Muscle layer of duodenum (tissue), 2 donors: ENCODE data around the gene HAUS2.
A peak's percentile ranks its signal among the peaks of the same experiment; 100 is the strongest.
"Not testable (repeated sequence)": the region's sequence is repeated elsewhere in the genome, so short reads cannot be mapped to it uniquely, and the experiment has no call there.

Experiments used
- H3K27ac ChIP-seq: one replicate; pipeline ENCODE4 v1.7.0; 2013; ENCODE audit warnings: mild to moderate bottlenecking, low read length
- H3K27me3 ChIP-seq: one replicate; pipeline ENCODE4 v1.7.0; 2013; ENCODE audit warnings: low read depth, mild to moderate bottlenecking, control low read depth, low read length
- H3K36me3 ChIP-seq, 2 donors: one replicate each; pipeline ENCODE4 v1.7.0; 2013; ENCODE audit warnings: low read length in 2 of 2, control low read depth in 1 of 2, mild to moderate bottlenecking in 1 of 2; ENCODE audit not compliant: insufficient read depth in 2 of 2, control insufficient read depth in 1 of 2
- H3K4me1 ChIP-seq, 2 donors: one replicate each; pipeline ENCODE4 v1.7.0; 2013; ENCODE audit warnings: low read length in 2 of 2, mild to moderate bottlenecking in 2 of 2, control low read depth in 1 of 2, moderate library complexity in 1 of 2; ENCODE audit not compliant: insufficient read depth in 2 of 2, control insufficient read depth in 1 of 2
- H3K4me3 ChIP-seq, 2 donors: one replicate each; pipeline ENCODE4 v1.7.0; 2013; ENCODE audit warnings: low read length in 2 of 2, low read depth in 1 of 2, mild to moderate bottlenecking in 1 of 2
- H3K9me3 ChIP-seq, 2 donors: one replicate each; pipeline ENCODE4 v1.7.0; 2013; ENCODE audit warnings: low read length in 2 of 2, control low read depth in 1 of 2, mild to moderate bottlenecking in 1 of 2; ENCODE audit not compliant: control insufficient read depth in 1 of 2
- donor health status: healthy.

Gene HAUS2

DNA sequence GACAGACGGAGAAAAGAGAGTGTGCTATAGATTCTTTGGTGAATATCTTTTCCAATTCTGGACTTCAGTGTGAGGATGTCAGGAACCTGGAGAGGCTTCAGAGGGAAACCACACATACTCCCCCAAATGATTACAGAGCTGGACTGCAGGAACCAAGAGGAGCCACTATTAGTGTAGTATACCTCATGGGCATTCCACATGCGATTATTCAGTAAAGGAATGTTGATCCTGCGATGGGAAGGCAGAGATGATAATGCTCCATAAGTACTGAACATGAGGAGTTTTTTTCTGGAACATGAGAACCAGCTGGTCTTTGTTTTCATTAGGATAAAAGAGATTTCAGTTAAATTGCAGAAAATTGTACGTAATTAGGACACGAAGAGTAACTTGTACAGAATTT, 45.5 kb downstream of the HAUS2 start:
- Histone ChIP-seq H3K4me3 (no peak overlapping the region), H3K9me3 (no peaks in the 10 kb centered on the region), H3K27me3 (no peaks in the 10 kb centered on the region), H3K36me3 (no peaks in the 10 kb centered on the region), H3K4me1 (peaks cover 8 to 44% of the 10 kb centered on the region in 2 donors), H3K27ac (peak overlapping the region; percentile 64)

DNA sequence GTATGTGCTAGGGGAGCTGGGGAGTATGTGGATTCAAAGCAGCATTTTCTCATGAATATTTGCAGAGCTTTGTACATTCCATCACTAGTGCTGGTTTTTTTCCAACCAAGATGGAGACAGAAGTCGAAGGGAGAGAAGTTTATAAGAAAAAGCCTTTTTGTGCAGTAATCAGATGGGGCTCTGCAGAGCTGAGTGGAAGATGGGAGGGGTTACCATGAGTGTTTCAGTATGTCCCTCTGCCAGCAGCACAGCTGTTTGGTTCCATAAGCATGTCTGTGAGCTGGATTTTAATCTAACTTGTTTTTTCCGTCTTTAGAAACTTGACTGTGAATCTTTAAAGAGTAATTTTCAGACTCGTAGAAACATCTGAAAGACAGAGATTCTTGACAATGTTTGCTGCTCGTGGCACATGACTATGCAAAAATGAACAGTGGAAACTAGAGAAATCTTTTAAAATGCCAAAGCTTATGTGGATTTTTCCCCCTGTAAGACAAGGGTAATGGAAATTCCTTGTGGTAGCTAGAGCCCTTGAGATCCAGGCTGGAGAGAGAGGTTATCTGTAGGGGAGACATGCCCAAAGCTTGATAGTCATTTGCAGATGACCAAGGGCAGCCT, 47.1 kb downstream of the HAUS2 start:
- Histone ChIP-seq H3K4me3 (no peak overlapping the region), H3K27me3 (no peaks in the 10 kb centered on the region), H3K36me3 (peaks cover 0 to 4% of the 10 kb centered on the region in 2 donors), H3K27ac (peak overlapping the region; percentile 25), H3K9me3 (no peaks in the 10 kb centered on the region), H3K4me1 (peaks cover 8 to 51% of the 10 kb centered on the region in 2 donors)

DNA sequence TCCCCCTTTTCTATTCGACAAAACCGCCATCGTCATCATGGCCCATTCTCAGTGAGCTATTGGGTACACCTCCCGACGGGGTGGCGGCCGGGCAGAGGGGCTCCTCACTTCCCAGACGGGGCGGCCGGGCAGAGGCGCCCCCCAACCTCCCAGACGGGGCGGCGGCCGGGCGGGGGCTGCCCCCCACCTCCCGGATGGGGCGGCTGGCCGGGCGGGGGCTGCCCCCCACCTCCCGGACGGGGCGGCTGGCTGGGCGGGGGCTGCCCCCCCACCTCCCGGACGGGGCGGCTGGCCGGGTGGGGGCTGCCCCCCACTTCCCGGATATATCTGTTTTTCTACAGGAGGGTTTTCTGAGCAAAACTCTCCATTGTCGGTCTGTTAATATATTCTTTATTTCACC, 52.7 kb downstream of the HAUS2 start:
- H3K27me3 ChIP-seq, H3K4me3 ChIP-seq, H3K9me3 ChIP-seq, H3K36me3 ChIP-seq, H3K27ac ChIP-seq: not testable (repeated sequence)
- H3K4me1 ChIP-seq = peaks cover 6 to 44% of the 10 kb centered on the region in 2 donors

GRCh38 chr15:42602501-42602900, 53.9 kb downstream of the HAUS2 start:
- Histone ChIP-seq H3K27ac (no peak overlapping the region), H3K4me1 (peaks cover 6 to 36% of the 10 kb centered on the region in 2 donors), H3K4me3 (no peak overlapping the region), H3K36me3 (peaks cover 0 to 4% of the 10 kb centered on the region in 2 donors), H3K27me3 (no peaks in the 10 kb centered on the region), H3K9me3 (no peaks in the 10 kb centered on the region)

GRCh38 chr15:42603978-42604377, 55.3 kb downstream of the HAUS2 start:
- H3K36me3 ChIP-seq = peaks cover 0 to 4% of the 10 kb centered on the region in 2 donors
- H3K4me3 ChIP-seq = no peak overlapping the region
- H3K27ac ChIP-seq = no peak overlapping the region
- no peaks in the 10 kb centered on the region for H3K9me3 ChIP-seq
- peaks cover 6 to 46% of the 10 kb centered on the region in 2 donors for H3K4me1 ChIP-seq
- no peaks in the 10 kb centered on the region for H3K27me3 ChIP-seq

DNA sequence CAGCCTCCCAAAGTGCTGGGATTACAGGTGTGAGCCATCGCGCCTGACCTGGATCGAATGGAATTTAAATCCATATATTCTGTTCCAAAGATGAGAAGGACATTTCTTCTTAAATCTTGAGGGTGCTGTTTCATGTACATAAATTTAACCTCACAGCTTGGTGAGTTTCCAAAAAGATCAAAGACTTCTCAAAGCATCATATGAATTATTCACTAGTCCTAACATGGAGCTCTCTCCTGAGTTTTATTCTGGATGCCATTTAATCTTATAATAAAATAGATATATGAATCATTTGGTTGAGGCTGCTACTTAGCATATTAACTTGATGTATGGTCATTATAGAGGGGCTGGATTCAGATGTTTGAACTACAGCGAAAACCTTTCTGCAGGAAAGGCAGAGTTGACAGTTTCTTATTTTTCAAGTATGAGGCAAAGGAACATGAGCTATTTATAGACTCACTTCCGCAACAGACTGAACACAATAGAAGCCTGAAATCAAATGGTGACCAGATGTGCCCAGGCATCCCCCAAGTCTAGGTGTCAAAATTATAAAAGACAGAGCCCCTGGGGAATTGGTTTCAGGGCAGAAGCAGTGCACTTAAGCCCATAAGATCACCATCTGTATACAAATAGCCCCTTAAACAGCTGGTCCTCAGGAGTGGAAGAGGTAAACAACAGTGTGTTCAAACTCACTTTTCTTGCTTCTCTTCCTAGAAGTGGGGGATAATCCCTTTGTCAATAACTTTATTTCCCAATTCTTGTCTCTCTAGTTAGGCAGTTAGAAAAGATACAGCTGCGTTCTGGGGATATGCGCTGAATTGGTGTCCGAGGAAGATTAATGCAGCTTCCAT, 56.5 kb downstream of the HAUS2 start:
- H3K9me3 ChIP-seq = no peaks in the 10 kb centered on the region
- H3K27ac ChIP-seq = peak overlapping the region; percentile 18
- no peaks in the 10 kb centered on the region for H3K27me3 ChIP-seq
- H3K4me1 ChIP-seq = peaks cover 6 to 42% of the 10 kb centered on the region in 2 donors
- H3K36me3 ChIP-seq = no peaks in the 10 kb centered on the region
- H3K4me3 ChIP-seq = peak overlapping the region; percentile 16 to 19

- H3K4me3 ChIP-seq = peak overlapping the region; percentile 16 to 19
- H3K9me3 ChIP-seq = no peaks in the 10 kb centered on the region
- peak overlapping the region; percentile 18 for H3K27ac ChIP-seq
- H3K4me1 ChIP-seq = peaks cover 6 to 42% of the 10 kb centered on the region in 2 donors
- no peaks in the 10 kb centered on the region for H3K27me3 ChIP-seq
- H3K36me3 ChIP-seq = no peaks in the 10 kb centered on the region
Observed at GRCh38 chr15:42605796-42606195, 57.2 kb downstream of the HAUS2 start.

DNA sequence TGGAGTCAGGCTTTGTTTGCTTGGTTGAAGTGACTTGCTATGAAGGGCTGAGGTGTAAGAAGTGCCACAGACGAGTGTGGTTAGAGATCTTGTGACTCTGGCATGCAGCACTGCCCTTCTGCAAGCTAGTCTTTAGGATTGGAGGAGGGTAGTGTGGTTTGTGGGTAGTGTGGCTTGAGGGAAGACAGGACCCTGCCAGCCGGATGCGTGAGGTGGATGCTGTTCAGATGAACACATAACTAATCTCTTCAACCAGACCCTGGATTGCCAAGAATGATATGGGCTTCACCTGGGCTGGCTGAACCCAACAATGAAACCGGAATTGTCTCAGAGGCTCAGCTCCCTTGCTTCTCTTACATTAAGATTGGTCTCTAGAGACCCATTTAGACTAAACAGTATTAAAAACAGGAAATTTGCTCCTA, 59.5 kb downstream of the HAUS2 start:
- Histone ChIP-seq H3K9me3 (no peaks in the 10 kb centered on the region), H3K4me1 (peaks cover 6 to 42% of the 10 kb centered on the region in 2 donors), H3K4me3 (no peak overlapping the region), H3K27ac (no peak overlapping the region), H3K36me3 (no peaks in the 10 kb centered on the region), H3K27me3 (no peaks in the 10 kb centered on the region)

GRCh38 chr15:42608752-42609488, 60.3 kb downstream of the HAUS2 start:
- H3K9me3 ChIP-seq = no peaks in the 10 kb centered on the region
- peaks cover 6 to 41% of the 10 kb centered on the region in 2 donors for H3K4me1 ChIP-seq

DNA sequence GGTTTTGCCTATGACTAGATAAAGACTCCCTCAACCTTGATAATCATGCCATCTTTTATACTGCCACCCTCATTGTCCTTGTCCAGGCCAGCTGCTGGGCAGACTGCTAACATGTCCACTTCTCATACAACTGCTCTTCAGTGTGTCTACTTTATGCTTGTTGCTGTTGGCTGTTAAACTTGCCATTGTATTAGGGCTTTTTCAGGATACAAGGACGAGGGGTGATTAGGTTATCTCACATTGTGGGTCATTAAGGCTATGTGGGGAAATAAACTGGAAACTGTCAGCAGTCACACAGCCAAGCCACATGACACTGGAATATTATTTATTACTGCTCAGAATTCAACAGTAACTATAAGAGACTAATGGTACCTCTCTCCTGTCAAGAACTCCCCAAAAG, 62.9 kb downstream of the HAUS2 start:
- Histone ChIP-seq H3K4me1 (peaks cover 0 to 15% of the 10 kb centered on the region in 2 donors), H3K36me3 (no peaks in the 10 kb centered on the region), H3K4me3 (no peak overlapping the region), H3K9me3 (no peaks in the 10 kb centered on the region), H3K27me3 (no peaks in the 10 kb centered on the region), H3K27ac (no peak overlapping the region)

More at GRCh38 chr15:42608752-42609488, 60.3 kb downstream of the HAUS2 start:
- no peaks in the 10 kb centered on the region for H3K36me3 ChIP-seq
- no peaks in the 10 kb centered on the region for H3K27me3 ChIP-seq
- no peak overlapping the region for H3K4me3 ChIP-seq
- no peak overlapping the region for H3K27ac ChIP-seq

GRCh38 chr15:42612367-42612912, 63.8 kb downstream of the HAUS2 start:
- Histone ChIP-seq H3K27ac (no peak overlapping the region), H3K27me3 (no peaks in the 10 kb centered on the region), H3K4me3 (no peak overlapping the region), H3K36me3 (no peaks in the 10 kb centered on the region), H3K4me1 (peaks cover 0 to 14% of the 10 kb centered on the region in 2 donors), H3K9me3 (no peaks in the 10 kb centered on the region)
